ENCODE data around the gene PVALB.

DNA sequence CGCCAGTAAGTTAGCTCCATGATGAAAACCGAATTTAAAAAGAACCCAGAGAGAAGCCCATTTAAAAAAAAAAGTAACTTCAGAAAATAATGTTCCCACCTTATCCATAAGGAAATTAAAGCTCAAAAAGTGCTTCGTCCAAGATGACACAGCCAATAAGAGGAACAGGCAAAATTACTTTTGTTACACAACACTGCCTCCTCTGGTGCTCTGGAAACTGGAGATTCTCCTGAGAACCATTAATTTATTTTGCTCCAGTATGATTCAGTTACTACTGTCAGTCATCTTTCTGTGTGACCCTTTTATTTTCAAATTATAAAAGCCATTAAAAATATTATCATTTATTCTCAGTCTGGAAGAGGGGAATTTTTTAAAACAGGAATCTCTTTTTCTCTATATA, 42.9 kb downstream of the PVALB start:
- no peak for TF ChIP-seq EZH2 (IDR thresholded peaks at IDR 0.05; ENCODE audit: borderline replicate concordance, low read depth, low read length, severe bottlenecking)
- TF ChIP-seq, protein P1, sequence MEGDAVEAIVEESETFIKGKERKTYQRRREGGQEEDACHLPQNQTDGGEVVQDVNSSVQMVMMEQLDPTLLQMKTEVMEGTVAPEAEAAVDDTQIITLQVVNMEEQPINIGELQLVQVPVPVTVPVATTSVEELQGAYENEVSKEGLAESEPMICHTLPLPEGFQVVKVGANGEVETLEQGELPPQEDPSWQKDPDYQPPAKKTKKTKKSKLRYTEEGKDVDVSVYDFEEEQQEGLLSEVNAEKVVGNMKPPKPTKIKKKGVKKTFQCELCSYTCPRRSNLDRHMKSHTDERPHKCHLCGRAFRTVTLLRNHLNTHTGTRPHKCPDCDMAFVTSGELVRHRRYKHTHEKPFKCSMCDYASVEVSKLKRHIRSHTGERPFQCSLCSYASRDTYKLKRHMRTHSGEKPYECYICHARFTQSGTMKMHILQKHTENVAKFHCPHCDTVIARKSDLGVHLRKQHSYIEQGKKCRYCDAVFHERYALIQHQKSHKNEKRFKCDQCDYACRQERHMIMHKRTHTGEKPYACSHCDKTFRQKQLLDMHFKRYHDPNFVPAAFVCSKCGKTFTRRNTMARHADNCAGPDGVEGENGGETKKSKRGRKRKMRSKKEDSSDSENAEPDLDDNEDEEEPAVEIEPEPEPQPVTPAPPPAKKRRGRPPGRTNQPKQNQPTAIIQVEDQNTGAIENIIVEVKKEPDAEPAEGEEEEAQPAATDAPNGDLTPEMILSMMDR (IDR thresholded peaks at IDR 0.05; ENCODE audit: borderline replicate concordance, extremely low read depth, low read length, poor library complexity, severe bottlenecking): peak; percentile 63
